GM23248 (cell line): ENCODE measurements around the gene HMX3. TPM values are rescaled to one million over a fixed set of nuclear protein-coding genes. Genes with fewer than 3 reads are reported as not detected.

Experiments used
- DNase-seq: peaks from one replicate; pipeline ENCODE4 v3.0.0-alpha.2; 2015
- H2AFZ ChIP-seq: fragments of 200-600 bp; sonication (generic); 2 replicates; pipeline ENCODE4 v1.6.1; 2016; ENCODE audit warnings: antibody characterized with exemption
- H3F3A ChIP-seq: fragments of 200-600 bp; sonication (generic); 2 replicates; pipeline ENCODE4 v1.6.1; 2016; ENCODE audit warnings: mild to moderate bottlenecking, antibody characterized with exemption, mixed run types; ENCODE audit not compliant: insufficient read depth
- H3K27ac ChIP-seq: fragments of 200-600 bp; sonication (generic); 2 replicates; pipeline ENCODE4 v1.5.1; 2016; ENCODE audit warnings: mild to moderate bottlenecking
- H3K27me3 ChIP-seq: fragments of 200-600 bp; sonication (generic); replicated peaks from 2 replicates; pipeline ENCODE4 v1.6.1; 2016; ENCODE audit warnings: mild to moderate bottlenecking; ENCODE audit not compliant: insufficient read depth
- H3K36me3 ChIP-seq: fragments of 200-600 bp; sonication (generic); 2 replicates; pipeline ENCODE4 v1.6.1; 2016; ENCODE audit warnings: low read depth, mild to moderate bottlenecking
- H3K4me1 ChIP-seq: fragments of 200-600 bp; sonication (generic); 2 replicates; pipeline ENCODE4 v1.6.1; 2016; ENCODE audit warnings: mild to moderate bottlenecking; ENCODE audit not compliant: insufficient read depth
- H3K4me2 ChIP-seq: fragments of 200-600 bp; sonication (generic); one replicate; pipeline ENCODE4 v1.6.1; 2016; ENCODE audit warnings: mild to moderate bottlenecking; ENCODE audit not compliant: unreplicated experiment
- H3K4me3 ChIP-seq: fragments of 200-600 bp; sonication (generic); 2 replicates; pipeline ENCODE4 v1.5.1; 2016; ENCODE audit warnings: mild to moderate bottlenecking
- H3K79me2 ChIP-seq: fragments of 200-600 bp; sonication (generic); 2 replicates; pipeline ENCODE4 v1.6.1; 2016; ENCODE audit warnings: mild to moderate bottlenecking; ENCODE audit not compliant: insufficient read depth
- H3K9ac ChIP-seq: fragments of 200-600 bp; sonication (generic); 2 replicates; pipeline ENCODE4 v1.6.1; 2016; ENCODE audit warnings: mild to moderate bottlenecking
- H3K9me2 ChIP-seq: fragments of 200-600 bp; sonication (generic); 2 replicates; pipeline ENCODE4 v1.6.1; 2016; ENCODE audit warnings: mixed run types, mild to moderate bottlenecking, moderate library complexity; ENCODE audit not compliant: insufficient read depth
- H3K9me3 ChIP-seq: fragments of 200-600 bp; sonication (generic); one replicate; pipeline ENCODE4 v1.6.1; 2017; ENCODE audit warnings: low read depth
- H4K20me1 ChIP-seq: fragments of 200-600 bp; sonication (generic); 2 replicates; pipeline ENCODE4 v1.6.0; 2016; ENCODE audit not compliant: insufficient read depth
- EZH2 ChIP-seq: fragments of 200-600 bp; sonication (generic); IDR thresholded peaks from 2 replicates; pipeline ENCODE4 v1.6.1; 2018; ENCODE audit warnings: antibody characterized with exemption, mild to moderate bottlenecking; ENCODE audit not compliant: insufficient read depth, poor library complexity, severe bottlenecking
- EZH2phosphoT487 ChIP-seq: fragments of 200-600 bp; sonication (generic); IDR thresholded peaks from 2 replicates; pipeline ENCODE4 v1.6.1; 2018; ENCODE audit warnings: antibody characterized with exemption, moderate library complexity, mild to moderate bottlenecking, low read depth; ENCODE audit not compliant: insufficient read depth
- whole genome bisulfite sequencing, 2 experiments: methylation state at CpG; one replicate each; pipeline ENCODE4 v1.1.6; 2015 to 2017; ENCODE audit warnings: low lambda C conversion rate in 2 of 2, low coverage in 1 of 2; ENCODE audit errors: missing lambda C conversion rate in 2 of 2; 5-methylcytosine and 5-hydroxymethylcytosine counted together
- in situ Hi-C: fragments of 300-500 bp; cut with MboI; formaldehyde crosslinking; loops from 2 replicates; pipeline ENCODE4 v1.15.0; 2020
- polyA plus RNA-seq: library from polyadenylated mRNA; unstranded; fragments of >200 nt; fragmentation: Nextera tagmentation; extraction: Ambion mirVana; gene quantifications from 2 replicates; pipeline ENCODE4 v1.2.1, GENCODE V29; 2016
- total RNA-seq: library from RNA; depleted of rRNA; stranded (reverse); fragments of >200 nt; shearing (Covaris generic); gene quantifications from 2 replicates; pipeline ENCODE4 v1.2.3, GENCODE V29; 2014

The HMX3 gene
- total and polyA plus RNA-seq, 2 experiments from 2014 or later: not detected

DNA sequence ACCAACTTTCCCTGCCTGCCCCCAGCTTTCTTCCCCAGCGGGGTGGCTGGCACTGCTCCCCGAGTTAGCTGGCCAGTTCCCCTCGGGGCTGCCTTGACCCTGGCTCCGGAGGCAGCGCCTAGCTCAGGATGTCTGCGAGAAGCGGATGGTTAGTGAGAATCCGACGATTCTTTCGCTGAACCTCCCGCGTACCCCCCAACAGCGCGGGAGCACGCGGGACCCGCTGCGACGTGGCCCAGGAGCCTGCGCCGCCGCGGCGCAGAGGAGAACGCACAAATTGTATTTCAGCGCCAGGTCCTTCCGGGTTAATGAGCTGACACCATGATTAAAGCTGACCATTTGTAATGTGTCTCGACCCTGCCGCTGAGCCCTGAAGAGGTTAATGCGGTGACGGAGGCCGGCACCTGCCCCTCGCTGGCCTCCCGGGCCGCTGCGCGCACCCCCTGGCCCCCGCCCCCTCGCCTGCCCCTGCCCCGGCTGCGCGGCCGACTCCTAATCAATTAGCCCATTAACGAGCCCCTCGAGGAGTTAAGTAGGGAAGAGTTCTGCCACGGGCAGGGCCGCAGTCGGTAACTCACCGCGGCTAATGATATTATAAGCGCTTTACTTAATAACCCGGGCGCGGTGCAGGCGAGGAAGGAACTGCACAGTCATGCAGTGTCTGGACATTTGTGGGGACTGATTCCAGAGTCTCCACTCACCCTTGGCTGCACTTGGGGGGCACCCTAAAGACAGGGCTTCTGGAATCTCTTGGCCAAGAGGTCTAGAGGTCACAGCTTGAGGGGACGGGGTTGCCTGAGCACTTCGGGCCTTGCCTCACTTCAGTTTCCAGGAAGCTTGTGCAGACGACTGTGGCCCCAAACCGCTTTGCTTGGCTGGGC lies 10.5 kb downstream of the HMX3 start:
- Histone ChIP-seq H3K4me2 (no peak overlapping the region), H3K4me3 (no peak overlapping the region), H2AFZ (no peak overlapping the region), H3K79me2 (no peaks in the 10 kb centered on the region), H3K9me2 (no peaks in the 10 kb centered on the region), H4K20me1 (no peaks in the 10 kb centered on the region), H3K9ac (no peak overlapping the region), H3K4me1 (no peaks in the 10 kb centered on the region), H3K27me3 (peaks cover 99% of the 10 kb centered on the region), H3K9me3 (no peaks in the 10 kb centered on the region), H3K36me3 (no peaks in the 10 kb centered on the region), H3K27ac (no peak overlapping the region), H3F3A (no peaks in the 10 kb centered on the region)
- no peak for TF ChIP-seq EZH2
- 0 out of 2 replicates have a peak, but pooled peaks have one; percentile 9 for TF ChIP-seq EZH2phosphoT487
- DNase-seq: peak; percentile 41
- in situ Hi-C loops: loop anchor here (25.0 kb wide), 1 partner anchor 816 kb away; no protein-coding TSS in a partner anchor
- 6 to 7% methylated on average over 58 to 59 of the region's 59 CpGs for WGBS, 2 experiments

DNA sequence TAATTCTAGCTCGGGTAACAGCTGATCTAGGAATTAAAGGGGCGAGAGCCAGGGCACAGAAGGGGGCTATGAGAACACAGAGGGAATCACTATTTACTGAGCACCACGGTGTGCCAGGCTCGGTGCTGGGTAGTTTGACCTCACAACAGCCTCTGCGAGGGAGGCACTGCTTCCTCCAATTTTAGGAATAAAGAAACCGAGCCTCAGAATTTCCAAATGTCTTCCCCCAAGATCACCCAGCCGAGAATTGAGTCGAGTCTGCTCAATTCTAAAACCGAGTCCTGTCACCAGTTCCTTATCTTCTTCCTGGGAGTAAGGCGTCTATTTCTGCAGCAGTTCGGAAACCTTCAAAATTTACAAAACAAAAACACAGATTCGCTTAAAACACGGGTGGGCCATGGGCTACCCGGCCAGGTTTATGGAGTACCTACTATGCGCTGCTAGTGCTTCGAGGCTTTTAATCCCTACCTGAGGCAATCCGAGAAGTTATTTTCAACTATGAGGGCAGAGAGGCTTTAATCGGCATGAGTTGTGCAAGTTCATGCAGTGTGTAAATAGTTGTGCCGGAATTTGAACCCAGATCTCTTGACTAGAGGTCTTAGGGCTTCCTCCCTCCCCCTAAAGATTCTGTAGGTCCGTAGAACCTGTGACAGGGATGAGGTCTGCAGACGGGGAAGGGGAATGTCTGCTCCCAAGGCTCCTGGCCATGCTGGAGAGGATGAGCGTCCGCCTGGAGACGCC lies 11.3 kb downstream of the HMX3 start:
- Histone ChIP-seq H3K9ac (no peak overlapping the region), H2AFZ (no peak overlapping the region), H3K4me2 (no peak overlapping the region), H4K20me1 (no peaks in the 10 kb centered on the region), H3K9me2 (no peaks in the 10 kb centered on the region), H3K27ac (no peak overlapping the region), H3K4me3 (no peak overlapping the region), H3K9me3 (no peaks in the 10 kb centered on the region), H3K36me3 (no peaks in the 10 kb centered on the region), H3K27me3 (peaks cover 99% of the 10 kb centered on the region), H3K79me2 (no peaks in the 10 kb centered on the region), H3K4me1 (no peaks in the 10 kb centered on the region), H3F3A (no peaks in the 10 kb centered on the region)
- in situ Hi-C loops: loop anchor here (25.0 kb wide), 1 partner anchor 815 kb away; no protein-coding TSS in a partner anchor
- no peak for DNase-seq
- WGBS, 2 experiments: 21 to 23% methylated on average over 20 to 24 of the region's 24 CpGs
- TF ChIP-seq EZH2 (no peak), EZH2phosphoT487 (0 out of 2 replicates have a peak, but pooled peaks have one; percentile 24)

DNA sequence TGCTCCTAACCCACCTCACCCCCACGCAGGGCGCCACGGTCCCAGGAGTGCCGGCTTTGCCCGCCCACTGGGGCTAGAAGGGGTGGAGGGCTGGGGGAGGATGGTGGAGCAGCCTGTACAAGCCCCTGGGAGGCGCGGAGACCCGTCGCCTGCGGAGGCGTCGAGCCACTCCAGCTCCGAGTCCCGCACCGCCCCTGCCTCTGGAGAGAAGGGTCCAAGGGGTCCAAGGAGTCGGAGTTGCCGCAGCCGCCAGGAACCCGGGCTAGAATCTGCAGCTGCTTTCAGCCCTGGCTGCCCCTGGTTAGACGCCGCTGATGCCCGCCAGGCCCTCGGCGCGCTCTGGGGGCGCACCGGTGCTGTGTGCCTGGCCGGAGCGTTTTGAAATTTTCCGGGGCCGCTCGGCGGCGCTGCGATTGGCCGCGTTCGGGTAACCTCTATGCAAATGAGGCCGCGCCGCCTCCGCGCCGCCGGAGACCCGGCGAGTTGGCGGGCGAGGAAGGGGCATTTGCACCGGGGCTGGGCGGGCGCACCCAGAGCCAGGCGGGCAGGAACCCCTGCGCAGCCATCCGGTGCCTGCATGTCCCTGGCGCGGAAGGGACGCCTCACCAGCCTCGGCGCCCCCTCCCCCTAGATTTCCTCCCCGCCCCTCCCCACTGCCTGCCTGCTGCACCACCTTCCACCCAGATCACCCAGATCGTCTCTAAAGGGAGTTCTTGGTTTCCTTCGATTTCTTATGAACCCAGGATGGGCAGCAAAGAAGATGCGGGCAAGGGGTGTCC lies 12.1 kb downstream of the HMX3 start, which contains the start of gene HMX2:
HMX2 (plus strand) TSS at position 502 of the 779 bp plus-strand sequence; CDS start at position 745, 243 bp downstream.
- Histone ChIP-seq H3K27ac (no peak within 1 kb of the TSS), H3K9me3 (no peaks in the 10 kb centered on the region), H3F3A (no peaks in the 10 kb centered on the region), H3K4me2 (no peak within 1 kb of the TSS), H3K9me2 (no peaks in the 10 kb centered on the region), H4K20me1 (no peaks in the 10 kb centered on the region), H3K79me2 (no peaks in the 10 kb centered on the region), H3K9ac (no peak within 1 kb of the TSS), H3K27me3 (peaks cover 99% of the 10 kb centered on the region), H3K4me1 (no peaks in the 10 kb centered on the region), H3K36me3 (no peaks in the 10 kb centered on the region), H2AFZ (no peak within 1 kb of the TSS), H3K4me3 (no peak within 1 kb of the TSS)
- DNase-seq: no peak
- TF ChIP-seq EZH2 (no peak), EZH2phosphoT487 (no peak; the same call in 1 of the 2 replicates)
- 1 to 4% methylated on average over 41 to 54 of the region's 64 CpGs for WGBS, 2 experiments
- in situ Hi-C loops: loop anchor here (25.0 kb wide), 1 partner anchor 814 kb away; no protein-coding TSS in a partner anchor
